Nephron (organoid): ENCODE data around the gene WNT7B.

Experiments used
- H3K27ac Mint-ChIP-seq, 3 experiments: 2 replicates each; pipeline ENCODE4 v1.8.0; 2020; ENCODE audit warnings: mixed read lengths in 3 of 3, mild to moderate bottlenecking in 2 of 3, moderate library complexity in 1 of 3
- H3K27me3 Mint-ChIP-seq: 2 replicates; pipeline ENCODE4 v1.8.0; 2021; ENCODE audit warnings: low read depth, mild to moderate bottlenecking, moderate library complexity, mixed read lengths
- H3K36me3 Mint-ChIP-seq: 2 replicates; pipeline ENCODE4 v1.8.0; 2020; ENCODE audit warnings: low read depth, mixed read lengths
- H3K4me1 Mint-ChIP-seq: 2 replicates; pipeline ENCODE4 v1.8.0; 2020; ENCODE audit warnings: mixed read lengths
- H3K4me3 Mint-ChIP-seq, 3 experiments: 2 replicates each; pipeline ENCODE4 v1.8.0; 2020; ENCODE audit warnings: mild to moderate bottlenecking in 3 of 3, mixed read lengths in 3 of 3, moderate library complexity in 2 of 3
- H3K9me3 Mint-ChIP-seq: 2 replicates; pipeline ENCODE4 v1.8.0; 2020; ENCODE audit warnings: mixed read lengths
- TF ChIP-seq, protein P1 (sequence below), 3 experiments: fragments of 200-600 bp; sonication (generic); IDR thresholded peaks; one replicate each; pipeline ENCODE4 v1.5.0; 2021; ENCODE audit warnings: antibody characterized with exemption in 3 of 3; ENCODE audit not compliant: unreplicated experiment in 3 of 3

The WNT7B gene

DNA sequence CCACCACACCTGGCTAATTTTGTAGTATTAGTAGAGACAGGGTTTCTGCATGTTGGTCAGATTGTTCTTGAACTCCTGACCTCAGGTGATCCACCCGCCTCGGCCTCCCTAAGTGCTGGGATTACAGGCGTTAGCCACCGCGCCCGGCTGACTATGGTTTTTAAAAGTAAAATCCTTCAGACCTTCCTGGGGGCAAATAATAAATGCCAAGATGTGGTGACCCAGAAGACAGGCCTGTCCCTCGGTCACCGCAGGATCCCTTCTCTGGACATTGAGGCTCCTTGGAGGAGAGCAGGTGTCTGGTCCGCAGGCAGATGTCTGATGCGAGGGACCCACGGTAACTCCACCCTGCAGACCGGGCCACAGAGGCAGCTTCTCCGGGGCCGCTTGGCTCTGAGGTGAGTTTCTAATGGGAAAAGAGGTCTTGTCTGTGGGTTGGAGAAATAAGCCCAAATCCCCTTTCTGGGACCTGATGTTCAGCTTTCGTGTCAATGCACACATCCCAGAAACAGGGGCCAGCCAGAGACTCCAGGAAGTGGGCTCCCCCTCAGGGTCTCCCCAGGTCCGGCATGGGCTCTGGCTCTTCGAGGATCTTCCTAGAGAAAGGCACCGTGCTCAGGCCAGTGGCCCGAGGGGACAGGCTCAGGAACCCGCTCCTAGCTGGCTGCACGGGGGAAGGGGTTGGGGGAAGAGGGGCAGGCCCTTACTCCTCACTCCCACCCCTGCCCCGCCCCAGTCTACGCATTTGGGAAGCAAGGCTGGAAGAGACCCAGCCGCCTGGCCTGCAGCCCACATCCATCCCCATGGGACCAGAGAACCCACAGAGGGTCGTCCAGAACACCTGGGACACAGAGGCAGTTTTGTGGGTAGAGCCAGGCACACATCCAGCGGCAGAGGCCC is 100.6 kb downstream of the WNT7B start:
- H3K4me3 Mint-ChIP-seq = no peak overlapping the region
- H3K36me3 Mint-ChIP-seq = peaks cover 9% of the 10 kb centered on the region
- H3K27ac Mint-ChIP-seq = no peak overlapping the region
- peaks cover 12% of the 10 kb centered on the region for H3K9me3 Mint-ChIP-seq
- H3K27me3 Mint-ChIP-seq = peaks cover 56% of the 10 kb centered on the region
- H3K4me1 Mint-ChIP-seq = peaks cover 6% of the 10 kb centered on the region
- TF ChIP-seq, protein P1, sequence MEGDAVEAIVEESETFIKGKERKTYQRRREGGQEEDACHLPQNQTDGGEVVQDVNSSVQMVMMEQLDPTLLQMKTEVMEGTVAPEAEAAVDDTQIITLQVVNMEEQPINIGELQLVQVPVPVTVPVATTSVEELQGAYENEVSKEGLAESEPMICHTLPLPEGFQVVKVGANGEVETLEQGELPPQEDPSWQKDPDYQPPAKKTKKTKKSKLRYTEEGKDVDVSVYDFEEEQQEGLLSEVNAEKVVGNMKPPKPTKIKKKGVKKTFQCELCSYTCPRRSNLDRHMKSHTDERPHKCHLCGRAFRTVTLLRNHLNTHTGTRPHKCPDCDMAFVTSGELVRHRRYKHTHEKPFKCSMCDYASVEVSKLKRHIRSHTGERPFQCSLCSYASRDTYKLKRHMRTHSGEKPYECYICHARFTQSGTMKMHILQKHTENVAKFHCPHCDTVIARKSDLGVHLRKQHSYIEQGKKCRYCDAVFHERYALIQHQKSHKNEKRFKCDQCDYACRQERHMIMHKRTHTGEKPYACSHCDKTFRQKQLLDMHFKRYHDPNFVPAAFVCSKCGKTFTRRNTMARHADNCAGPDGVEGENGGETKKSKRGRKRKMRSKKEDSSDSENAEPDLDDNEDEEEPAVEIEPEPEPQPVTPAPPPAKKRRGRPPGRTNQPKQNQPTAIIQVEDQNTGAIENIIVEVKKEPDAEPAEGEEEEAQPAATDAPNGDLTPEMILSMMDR (IDR thresholded peaks at IDR 0.05; ENCODE audit: unreplicated experiment in 3 of 3) = no peak

DNA sequence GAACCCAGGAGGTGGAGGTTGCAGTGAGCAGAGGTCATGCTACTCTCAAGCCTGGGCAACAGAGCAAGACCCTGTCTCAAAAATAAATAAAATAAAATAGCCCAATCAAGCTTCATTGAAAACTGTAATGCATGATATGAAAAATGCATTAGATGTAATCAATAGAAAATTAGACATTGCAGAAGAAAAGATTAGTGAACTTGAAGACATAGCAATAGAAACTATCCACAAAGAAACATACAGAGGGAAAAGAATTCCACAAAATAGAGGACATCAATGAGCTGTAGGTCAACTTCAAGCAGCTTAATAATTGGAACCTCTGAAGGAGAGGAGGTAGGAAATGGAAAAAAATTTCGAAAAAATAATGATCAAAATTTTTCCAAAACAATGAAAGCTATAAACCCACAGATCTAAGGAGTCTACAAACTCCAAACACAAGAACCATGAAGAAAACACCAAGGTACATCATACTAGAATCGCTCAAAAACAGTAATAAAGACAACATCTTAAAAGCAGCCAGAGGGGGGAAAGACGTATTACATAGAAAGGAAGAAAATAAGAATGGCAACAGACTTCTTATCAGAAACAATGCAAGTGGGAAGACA is 104.2 kb downstream of the WNT7B start:
- Mint-ChIP-seq H3K27me3 (peaks cover 52% of the 10 kb centered on the region), H3K4me1 (no peaks in the 10 kb centered on the region)

DNA sequence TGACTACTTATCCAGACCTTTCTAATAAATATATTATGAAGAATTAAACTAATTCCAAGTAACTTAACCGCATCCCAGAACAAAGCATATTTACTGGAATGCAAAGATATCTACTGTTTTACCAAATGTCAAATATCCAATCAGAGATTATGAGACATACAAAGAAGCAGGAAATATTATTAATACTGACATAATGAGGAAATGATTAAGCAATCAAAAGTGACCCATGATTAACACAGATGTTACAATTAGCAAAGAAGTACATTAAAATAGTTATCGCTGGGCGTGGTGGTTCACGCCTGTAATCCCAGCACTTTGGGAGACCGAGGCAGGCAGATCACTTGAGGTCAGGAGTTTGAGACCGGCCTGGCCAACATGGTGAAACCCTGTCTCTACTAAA is 105.2 kb downstream of the WNT7B start:
- peaks cover 18% of the 10 kb centered on the region for H3K9me3 Mint-ChIP-seq
- H3K27me3 Mint-ChIP-seq = peaks cover 52% of the 10 kb centered on the region
- TF ChIP-seq, protein P1 (IDR thresholded peaks at IDR 0.05; ENCODE audit: unreplicated experiment in 3 of 3) = no peak
- peaks cover 15% of the 10 kb centered on the region for H3K36me3 Mint-ChIP-seq
- H3K27ac Mint-ChIP-seq = no peak overlapping the region
- H3K4me3 Mint-ChIP-seq = no peak overlapping the region
- no peaks in the 10 kb centered on the region for H3K4me1 Mint-ChIP-seq

More for the DNA sequence above, 104.2 kb downstream of the WNT7B start:
- TF ChIP-seq, protein P1 (IDR thresholded peaks at IDR 0.05; ENCODE audit: unreplicated experiment in 3 of 3) = no peak
- Mint-ChIP-seq H3K4me3 (no peak overlapping the region), H3K9me3 (peaks cover 18% of the 10 kb centered on the region), H3K36me3 (peaks cover 15% of the 10 kb centered on the region), H3K27ac (no peak overlapping the region)
